ENCODE data around the gene CELSR1.

CELSR1 gene

GRCh38 chr22:46432164-46433068 is 105.0 kb downstream of the CELSR1 start:
- Histone ChIP-seq H3K27me3 (ENCODE audit: control insufficient read depth, insufficient read depth, low read length) (no peaks in the 10 kb centered on the region), H3K9ac (ENCODE audit: low read depth, low read length) (no peak overlapping the region), H3K4me1 (ENCODE audit: control insufficient read depth, insufficient read depth, low read length) (no peaks in the 10 kb centered on the region), H3K9me3 (ENCODE audit: control insufficient read depth, insufficient read depth, low read length) (no peaks in the 10 kb centered on the region), H3K4me3 (ENCODE audit: low read depth, low read length) (no peak overlapping the region), H3K36me3 (ENCODE audit: control insufficient read depth, insufficient read depth, low read length) (peaks cover 6% of the 10 kb centered on the region)

GRCh38 chr22:46430961-46431838 is 106.2 kb downstream of the CELSR1 start:
- no peaks in the 10 kb centered on the region for H3K9me3 ChIP-seq (ENCODE audit: control insufficient read depth, insufficient read depth, low read length)
- H3K9ac ChIP-seq (ENCODE audit: low read depth, low read length): no peak overlapping the region
- H3K4me1 ChIP-seq (ENCODE audit: control insufficient read depth, insufficient read depth, low read length): no peaks in the 10 kb centered on the region
- H3K36me3 ChIP-seq (ENCODE audit: control insufficient read depth, insufficient read depth, low read length): peaks cover 6% of the 10 kb centered on the region
- H3K27me3 ChIP-seq (ENCODE audit: control insufficient read depth, insufficient read depth, low read length): no peaks in the 10 kb centered on the region
- H3K4me3 ChIP-seq (ENCODE audit: low read depth, low read length): no peak overlapping the region

GRCh38 chr22:46429325-46429853 is 108.0 kb downstream of the CELSR1 start:
- no peak overlapping the region for H3K9ac ChIP-seq (ENCODE audit: low read depth, low read length)
- no peaks in the 10 kb centered on the region for H3K27me3 ChIP-seq (ENCODE audit: control insufficient read depth, insufficient read depth, low read length)
- H3K36me3 ChIP-seq (ENCODE audit: control insufficient read depth, insufficient read depth, low read length): peaks cover 6% of the 10 kb centered on the region
- no peaks in the 10 kb centered on the region for H3K4me1 ChIP-seq (ENCODE audit: control insufficient read depth, insufficient read depth, low read length)
- H3K4me3 ChIP-seq (ENCODE audit: low read depth, low read length): no peak overlapping the region
- H3K9me3 ChIP-seq (ENCODE audit: control insufficient read depth, insufficient read depth, low read length): no peaks in the 10 kb centered on the region

DNA sequence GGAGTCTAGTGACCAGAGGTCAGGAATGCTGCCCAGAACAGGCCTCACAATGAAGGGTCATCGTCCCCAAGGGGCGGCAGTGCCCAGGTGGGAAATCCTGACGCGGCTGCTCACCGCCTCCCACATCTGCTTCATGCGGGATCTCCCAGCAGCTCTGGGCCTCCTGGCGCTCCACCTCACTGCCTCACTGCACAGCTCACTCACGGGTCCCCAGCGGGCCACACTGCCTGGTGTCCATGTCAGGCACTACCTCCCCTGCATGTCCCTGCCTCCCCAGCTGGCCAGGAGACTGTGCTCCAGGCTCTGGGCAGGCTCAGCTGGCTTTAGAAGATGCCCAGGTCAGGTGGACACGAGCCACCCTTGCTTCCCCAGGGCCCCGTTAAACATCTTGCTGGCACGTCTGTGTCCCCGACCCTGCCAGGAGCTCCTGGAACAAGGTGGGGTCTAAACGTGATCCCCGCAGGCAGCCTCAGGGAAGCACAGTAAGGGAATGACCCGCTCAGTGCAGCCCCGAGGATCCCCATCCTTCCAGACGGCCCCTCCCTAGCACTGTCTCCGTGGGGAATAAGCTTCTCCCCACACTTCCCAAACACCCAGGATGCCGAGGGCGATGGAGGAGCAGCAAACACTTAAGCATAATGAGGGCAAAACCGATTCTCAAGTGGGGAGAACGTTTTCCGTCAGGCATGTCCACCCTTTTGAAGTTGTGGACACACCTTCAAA is 108.7 kb downstream of the CELSR1 start:
- H3K4me1 ChIP-seq (ENCODE audit: control insufficient read depth, insufficient read depth, low read length): no peaks in the 10 kb centered on the region
- no peaks in the 10 kb centered on the region for H3K27me3 ChIP-seq (ENCODE audit: control insufficient read depth, insufficient read depth, low read length)
- no peak overlapping the region for H3K4me3 ChIP-seq (ENCODE audit: low read depth, low read length)
- H3K9ac ChIP-seq (ENCODE audit: low read depth, low read length): no peak overlapping the region
- peaks cover 6% of the 10 kb centered on the region for H3K36me3 ChIP-seq (ENCODE audit: control insufficient read depth, insufficient read depth, low read length)
- no peaks in the 10 kb centered on the region for H3K9me3 ChIP-seq (ENCODE audit: control insufficient read depth, insufficient read depth, low read length)

DNA sequence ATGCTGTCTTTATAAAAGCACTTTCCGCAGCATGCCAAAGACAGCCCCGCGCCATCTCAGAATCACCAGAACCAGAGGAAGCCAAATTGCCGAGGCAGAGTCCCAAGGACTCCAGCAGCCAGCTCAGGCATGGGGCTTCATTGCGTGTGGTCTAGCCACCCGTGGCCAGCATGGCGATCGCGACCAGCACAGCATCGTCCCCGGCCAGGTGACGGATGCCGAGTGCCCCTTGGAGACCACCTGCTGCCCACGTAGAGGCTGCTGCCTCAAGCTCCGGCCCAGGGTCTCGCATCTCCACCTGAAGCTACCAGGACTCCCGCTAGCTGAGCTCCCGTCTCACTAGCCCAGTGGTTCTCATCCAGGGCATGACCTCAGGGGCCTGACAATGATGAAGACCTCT is 109.2 kb downstream of the CELSR1 start:
- no peak overlapping the region for H3K9ac ChIP-seq (ENCODE audit: low read depth, low read length)
- H3K27me3 ChIP-seq (ENCODE audit: control insufficient read depth, insufficient read depth, low read length): no peaks in the 10 kb centered on the region
- no peaks in the 10 kb centered on the region for H3K4me1 ChIP-seq (ENCODE audit: control insufficient read depth, insufficient read depth, low read length)
- peaks cover 6% of the 10 kb centered on the region for H3K36me3 ChIP-seq (ENCODE audit: control insufficient read depth, insufficient read depth, low read length)
- no peaks in the 10 kb centered on the region for H3K9me3 ChIP-seq (ENCODE audit: control insufficient read depth, insufficient read depth, low read length)
- no peak overlapping the region for H3K4me3 ChIP-seq (ENCODE audit: low read depth, low read length)

DNA sequence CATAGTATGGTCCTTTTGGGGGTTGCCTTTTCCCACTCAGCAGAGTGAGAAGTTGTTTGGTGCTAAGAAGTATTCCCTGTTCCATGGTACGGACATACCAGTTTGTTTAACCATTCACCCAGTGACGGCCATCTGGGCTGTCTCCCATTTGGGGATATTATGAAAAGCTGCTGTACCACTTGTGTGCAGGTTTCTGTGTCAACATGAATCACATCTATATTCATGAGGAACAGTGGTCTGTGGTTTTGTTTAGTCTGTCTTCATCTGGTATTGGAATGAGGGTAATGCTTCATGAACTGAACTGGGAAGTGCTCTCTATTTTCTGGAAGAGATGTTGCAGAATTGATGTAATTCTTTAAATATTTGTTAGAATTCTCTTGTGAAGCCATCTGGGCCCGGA is 112.4 kb downstream of the CELSR1 start:
- no peaks in the 10 kb centered on the region for H3K4me1 ChIP-seq (ENCODE audit: control insufficient read depth, insufficient read depth, low read length)
- no peak overlapping the region for H3K4me3 ChIP-seq (ENCODE audit: low read depth, low read length)
- H3K27me3 ChIP-seq (ENCODE audit: control insufficient read depth, insufficient read depth, low read length): no peaks in the 10 kb centered on the region
- no peak overlapping the region for H3K9ac ChIP-seq (ENCODE audit: low read depth, low read length)
- H3K36me3 ChIP-seq (ENCODE audit: control insufficient read depth, insufficient read depth, low read length): peaks cover 2% of the 10 kb centered on the region
- no peaks in the 10 kb centered on the region for H3K9me3 ChIP-seq (ENCODE audit: control insufficient read depth, insufficient read depth, low read length)

DNA sequence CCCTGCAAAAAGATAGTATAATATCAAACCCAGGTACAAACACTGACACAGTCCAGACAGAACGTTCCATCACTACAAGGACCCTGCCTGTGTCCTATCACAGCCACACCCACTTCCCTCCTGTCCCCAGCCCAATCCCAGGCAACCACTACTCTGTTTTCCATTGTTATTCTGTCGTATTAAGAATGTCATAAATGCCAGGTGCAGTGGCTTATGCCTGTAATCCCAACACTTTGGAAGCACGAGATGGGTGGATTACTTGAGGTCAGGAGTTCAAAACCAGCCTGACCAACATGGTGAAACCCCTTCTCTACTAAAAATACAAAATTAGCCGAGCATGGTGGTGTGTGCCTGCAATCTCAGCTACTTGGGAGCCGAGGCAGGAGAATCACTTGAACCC is 112.9 kb downstream of the CELSR1 start:
- Histone ChIP-seq H3K27me3 (ENCODE audit: control insufficient read depth, insufficient read depth, low read length) (no peaks in the 10 kb centered on the region), H3K9ac (ENCODE audit: low read depth, low read length) (no peak overlapping the region), H3K9me3 (ENCODE audit: control insufficient read depth, insufficient read depth, low read length) (no peaks in the 10 kb centered on the region), H3K4me3 (ENCODE audit: low read depth, low read length) (no peak overlapping the region), H3K36me3 (ENCODE audit: control insufficient read depth, insufficient read depth, low read length) (peaks cover 2% of the 10 kb centered on the region), H3K4me1 (ENCODE audit: control insufficient read depth, insufficient read depth, low read length) (no peaks in the 10 kb centered on the region)

- Histone ChIP-seq H3K36me3 (ENCODE audit: control insufficient read depth, insufficient read depth, low read length) (no peaks in the 10 kb centered on the region), H3K9ac (ENCODE audit: low read depth, low read length) (no peak overlapping the region), H3K4me1 (ENCODE audit: control insufficient read depth, insufficient read depth, low read length) (no peaks in the 10 kb centered on the region), H3K4me3 (ENCODE audit: low read depth, low read length) (no peak overlapping the region), H3K9me3 (ENCODE audit: control insufficient read depth, insufficient read depth, low read length) (no peaks in the 10 kb centered on the region), H3K27me3 (ENCODE audit: control insufficient read depth, insufficient read depth, low read length) (no peaks in the 10 kb centered on the region)
These were observed 114.5 kb downstream of the CELSR1 start for GRCh38 chr22:46422896-46423295.

- no peaks in the 10 kb centered on the region for H3K36me3 ChIP-seq (ENCODE audit: control insufficient read depth, insufficient read depth, low read length)
- no peak overlapping the region for H3K4me3 ChIP-seq (ENCODE audit: low read depth, low read length)
- H3K9ac ChIP-seq (ENCODE audit: low read depth, low read length): no peak overlapping the region
- no peaks in the 10 kb centered on the region for H3K4me1 ChIP-seq (ENCODE audit: control insufficient read depth, insufficient read depth, low read length)
- no peaks in the 10 kb centered on the region for H3K27me3 ChIP-seq (ENCODE audit: control insufficient read depth, insufficient read depth, low read length)
- H3K9me3 ChIP-seq (ENCODE audit: control insufficient read depth, insufficient read depth, low read length): no peaks in the 10 kb centered on the region
These were observed 116.2 kb downstream of the CELSR1 start for GRCh38 chr22:46421267-46421666.

DNA sequence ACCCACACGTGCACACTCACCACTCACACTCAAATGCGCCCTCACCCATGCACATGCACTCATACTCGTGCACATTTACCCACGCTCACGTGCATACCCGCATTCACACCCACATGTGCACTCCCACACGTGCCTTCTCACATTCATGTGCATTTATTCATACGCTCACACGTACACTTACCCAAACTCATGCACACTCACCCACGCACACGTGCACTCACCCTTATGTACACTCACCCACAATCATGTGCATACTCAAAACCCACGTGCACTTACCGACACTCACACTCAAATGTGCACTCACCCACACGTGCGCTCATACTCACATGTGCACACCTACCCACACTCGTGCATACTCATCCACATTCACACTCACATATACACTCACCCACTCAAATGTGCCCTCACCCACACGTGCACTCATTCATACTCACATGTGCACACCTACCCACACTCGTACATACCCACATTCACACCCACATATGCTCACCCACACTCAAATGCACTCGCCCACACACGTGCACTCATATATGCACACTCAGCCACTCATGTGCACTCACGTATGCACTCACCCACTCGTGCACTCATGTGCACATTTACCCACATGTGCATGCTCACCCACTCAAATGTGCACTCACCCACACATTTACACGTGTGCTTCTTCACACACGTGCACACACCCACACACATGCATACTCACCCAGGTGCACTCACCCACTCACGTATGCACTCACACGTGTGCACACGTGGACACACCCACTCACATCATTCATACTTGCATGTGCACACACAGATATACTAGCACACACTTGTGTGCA is 117.5 kb downstream of the CELSR1 start:
- no peak overlapping the region for H3K4me3 ChIP-seq (ENCODE audit: low read depth, low read length)
- no peaks in the 10 kb centered on the region for H3K36me3 ChIP-seq (ENCODE audit: control insufficient read depth, insufficient read depth, low read length)
- H3K4me1 ChIP-seq (ENCODE audit: control insufficient read depth, insufficient read depth, low read length): no peaks in the 10 kb centered on the region

GRCh38 chr22:46418827-46419226 is 118.6 kb downstream of the CELSR1 start:
- no peak overlapping the region for H3K4me3 ChIP-seq (ENCODE audit: low read depth, low read length)
- H3K9me3 ChIP-seq (ENCODE audit: control insufficient read depth, insufficient read depth, low read length): no peaks in the 10 kb centered on the region
- no peak overlapping the region for H3K9ac ChIP-seq (ENCODE audit: low read depth, low read length)
- H3K27me3 ChIP-seq (ENCODE audit: control insufficient read depth, insufficient read depth, low read length): no peaks in the 10 kb centered on the region
- no peaks in the 10 kb centered on the region for H3K36me3 ChIP-seq (ENCODE audit: control insufficient read depth, insufficient read depth, low read length)
- H3K4me1 ChIP-seq (ENCODE audit: control insufficient read depth, insufficient read depth, low read length): no peaks in the 10 kb centered on the region

More for the DNA sequence above, 117.5 kb downstream of the CELSR1 start:
- H3K9ac ChIP-seq (ENCODE audit: low read depth, low read length): no peak overlapping the region
- no peaks in the 10 kb centered on the region for H3K9me3 ChIP-seq (ENCODE audit: control insufficient read depth, insufficient read depth, low read length)
- H3K27me3 ChIP-seq (ENCODE audit: control insufficient read depth, insufficient read depth, low read length): no peaks in the 10 kb centered on the region

Measured in iPS-15b (cell line).